IPS-18a (cell line): ENCODE results near the gene MMP21.

Experiments
- H3K27ac ChIP-seq: one replicate; pipeline ENCODE4 v1.5.1; 2013; ENCODE audit warnings: low read length
- H3K27me3 ChIP-seq: one replicate; pipeline ENCODE4 v1.6.1; 2013; ENCODE audit warnings: mild to moderate bottlenecking, low read length; ENCODE audit not compliant: control insufficient read depth, insufficient read depth
- H3K36me3 ChIP-seq: one replicate; pipeline ENCODE4 v1.6.1; 2013; ENCODE audit warnings: low read depth, low read length; ENCODE audit not compliant: control insufficient read depth
- H3K4me1 ChIP-seq: one replicate; pipeline ENCODE4 v1.6.1; 2013; ENCODE audit warnings: low read depth, low read length; ENCODE audit not compliant: control insufficient read depth
- H3K4me3 ChIP-seq: one replicate; pipeline ENCODE4 v1.5.1; 2013; ENCODE audit warnings: low read length
- H3K9ac ChIP-seq: one replicate; pipeline ENCODE4 v1.6.1; 2013; ENCODE audit warnings: mild to moderate bottlenecking, low read length, moderate library complexity
- H3K9me3 ChIP-seq: one replicate; pipeline ENCODE4 v1.6.1; 2013; ENCODE audit warnings: low read depth, low read length; ENCODE audit not compliant: control insufficient read depth

Gene MMP21

DNA sequence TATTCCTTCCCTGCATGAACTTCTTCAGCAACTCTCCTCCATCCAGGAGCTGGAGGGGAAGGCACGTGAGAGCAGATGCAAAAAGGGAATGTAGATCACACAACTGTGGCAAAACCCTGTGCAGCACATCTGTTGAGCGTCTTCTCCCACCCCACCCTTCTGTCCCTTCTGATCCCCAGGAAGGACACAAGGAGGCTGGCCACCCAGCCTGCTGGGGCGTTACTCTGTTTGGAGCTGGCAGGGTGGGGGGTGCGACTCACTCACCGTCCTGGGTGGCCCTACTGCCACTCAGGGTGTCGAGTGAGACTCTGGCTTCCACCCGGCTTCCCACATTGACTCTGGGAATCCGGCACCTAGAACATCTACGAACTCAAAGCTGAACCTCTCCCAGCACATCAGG lies 10.2 kb upstream of the MMP21 start:
- Histone ChIP-seq H3K9ac (no peak overlapping the region), H3K4me1 (no peaks in the 10 kb centered on the region), H3K9me3 (no peaks in the 10 kb centered on the region), H3K36me3 (peaks cover 4% of the 10 kb centered on the region), H3K27me3 (no peaks in the 10 kb centered on the region), H3K4me3 (no peak overlapping the region), H3K27ac (no peak overlapping the region)

GRCh38 chr10:125783957-125784356 lies 8.3 kb upstream of the MMP21 start:
- H3K27me3 ChIP-seq: no peaks in the 10 kb centered on the region
- peaks cover under 1% of the 10 kb centered on the region for H3K36me3 ChIP-seq
- no peaks in the 10 kb centered on the region for H3K4me1 ChIP-seq
- no peak overlapping the region for H3K4me3 ChIP-seq
- H3K27ac ChIP-seq: no peak overlapping the region
- no peaks in the 10 kb centered on the region for H3K9me3 ChIP-seq
- no peak overlapping the region for H3K9ac ChIP-seq

- Histone ChIP-seq H3K27ac (no peak overlapping the region), H3K36me3 (no peaks in the 10 kb centered on the region), H3K9me3 (no peaks in the 10 kb centered on the region), H3K4me1 (no peaks in the 10 kb centered on the region), H3K4me3 (no peak overlapping the region), H3K9ac (no peak overlapping the region), H3K27me3 (no peaks in the 10 kb centered on the region)
These were observed 7.8 kb upstream of the MMP21 start for GRCh38 chr10:125783408-125783807.

GRCh38 chr10:125782616-125783015 lies 7.0 kb upstream of the MMP21 start:
- Histone ChIP-seq H3K27ac (no peak overlapping the region), H3K4me1 (no peaks in the 10 kb centered on the region), H3K27me3 (no peaks in the 10 kb centered on the region)

GRCh38 chr10:125782054-125782453 lies 6.4 kb upstream of the MMP21 start:
- Histone ChIP-seq H3K4me1 (no peaks in the 10 kb centered on the region), H3K4me3 (no peak overlapping the region), H3K9me3 (no peaks in the 10 kb centered on the region), H3K27ac (no peak overlapping the region), H3K27me3 (no peaks in the 10 kb centered on the region), H3K36me3 (no peaks in the 10 kb centered on the region), H3K9ac (no peak overlapping the region)

More at GRCh38 chr10:125782616-125783015, 7.0 kb upstream of the MMP21 start:
- Histone ChIP-seq H3K9me3 (no peaks in the 10 kb centered on the region), H3K9ac (no peak overlapping the region), H3K36me3 (no peaks in the 10 kb centered on the region), H3K4me3 (no peak overlapping the region)

GRCh38 chr10:125781374-125781773 lies 5.8 kb upstream of the MMP21 start:
- H3K4me3 ChIP-seq: no peak overlapping the region
- no peaks in the 10 kb centered on the region for H3K9me3 ChIP-seq
- no peaks in the 10 kb centered on the region for H3K27me3 ChIP-seq

DNA sequence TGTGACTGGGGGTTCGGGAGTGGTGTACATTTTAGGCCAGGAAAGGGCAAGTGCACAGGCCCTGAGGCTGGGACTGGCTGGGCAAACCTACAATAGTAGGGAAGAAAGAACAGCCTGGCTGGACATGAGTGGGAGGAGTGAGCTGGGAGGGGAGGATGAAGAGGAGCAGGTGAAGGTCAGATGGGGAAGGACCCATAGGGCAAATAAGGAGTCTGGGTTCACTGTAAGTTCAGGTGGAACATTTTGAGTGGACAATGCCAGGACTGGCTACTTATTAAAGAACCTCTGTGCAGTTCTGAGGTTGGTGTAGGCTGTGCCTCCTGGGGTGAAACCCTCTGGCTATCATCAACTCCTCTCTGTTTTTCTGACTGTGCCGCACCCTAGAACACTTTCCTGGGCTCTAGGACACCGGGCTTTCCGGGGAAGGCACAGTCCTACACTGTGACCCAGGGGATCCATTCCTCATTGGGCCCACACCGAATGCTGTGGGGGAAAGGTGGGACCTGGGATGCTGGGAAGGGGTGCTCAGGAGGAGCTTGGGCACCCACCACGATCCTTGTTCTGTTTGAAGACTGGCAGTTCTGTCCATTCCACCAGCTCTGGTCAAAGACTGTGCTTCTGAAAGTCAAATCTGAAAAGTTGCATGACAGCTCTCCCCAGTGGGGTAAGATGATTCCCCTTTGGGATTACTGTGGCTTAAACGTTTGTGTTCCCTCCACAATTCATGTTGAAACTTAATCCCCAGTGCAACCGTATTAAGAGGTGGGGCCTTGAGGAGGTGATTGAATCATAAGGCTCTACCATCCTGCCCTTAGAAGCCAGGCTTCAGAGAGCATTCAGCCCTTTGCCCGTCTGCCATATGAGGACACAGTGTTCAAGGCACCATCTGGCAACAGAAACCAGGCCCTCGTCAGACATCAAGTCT lies 4.0 kb upstream of the MMP21 start:
- no peaks in the 10 kb centered on the region for H3K36me3 ChIP-seq
- H3K27ac ChIP-seq: no peak overlapping the region
- no peak overlapping the region for H3K4me3 ChIP-seq
- no peaks in the 10 kb centered on the region for H3K4me1 ChIP-seq
- H3K27me3 ChIP-seq: no peaks in the 10 kb centered on the region
- H3K9me3 ChIP-seq: no peaks in the 10 kb centered on the region
- no peak overlapping the region for H3K9ac ChIP-seq

More at GRCh38 chr10:125781374-125781773, 5.8 kb upstream of the MMP21 start:
- no peaks in the 10 kb centered on the region for H3K4me1 ChIP-seq
- H3K9ac ChIP-seq: no peak overlapping the region
- H3K36me3 ChIP-seq: no peaks in the 10 kb centered on the region
- no peak overlapping the region for H3K27ac ChIP-seq

DNA sequence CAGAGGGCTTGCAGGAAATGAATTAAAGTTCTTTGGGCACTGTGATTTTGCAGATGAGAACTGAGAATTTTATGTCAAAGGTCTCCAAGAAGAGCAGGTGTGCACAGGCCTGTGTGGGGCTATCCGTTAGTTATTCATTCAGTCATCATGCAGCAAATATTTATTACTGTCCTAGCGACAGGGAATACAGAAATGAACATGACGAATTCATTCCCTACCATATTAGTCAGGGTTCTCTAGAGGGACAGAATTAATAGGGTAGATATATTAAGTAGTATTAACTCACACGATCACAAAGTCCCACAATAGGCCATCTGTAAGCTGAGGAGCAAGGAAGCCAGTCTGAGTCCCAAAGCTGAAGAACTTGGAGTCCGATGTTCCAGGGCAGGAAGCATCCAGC lies 2.9 kb upstream of the MMP21 start:
- Histone ChIP-seq H3K27me3 (no peaks in the 10 kb centered on the region), H3K4me1 (no peaks in the 10 kb centered on the region), H3K27ac (no peak overlapping the region), H3K36me3 (no peaks in the 10 kb centered on the region), H3K4me3 (no peak overlapping the region), H3K9me3 (no peaks in the 10 kb centered on the region), H3K9ac (no peak overlapping the region)

DNA sequence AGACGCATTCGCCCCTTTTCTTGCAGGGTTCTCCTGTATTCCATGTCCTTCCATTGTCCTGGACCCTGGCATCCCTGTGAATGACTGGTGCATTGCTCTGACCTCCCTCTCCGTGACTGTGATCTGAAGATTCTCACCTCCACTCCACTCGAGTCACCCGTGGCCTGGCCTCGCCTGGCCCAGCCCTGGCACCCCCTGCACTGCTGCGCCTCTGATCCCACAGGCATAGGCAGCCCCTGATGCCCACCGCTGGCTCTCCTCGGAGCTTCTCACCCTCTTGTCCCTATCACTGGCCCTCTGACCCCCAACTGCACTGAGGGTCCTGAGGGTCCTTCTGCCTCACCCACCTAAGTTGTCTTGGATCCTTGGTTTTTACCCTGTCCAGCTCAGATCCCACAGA lies 2.2 kb upstream of the MMP21 start:
- H3K4me1 ChIP-seq: no peaks in the 10 kb centered on the region
- H3K4me3 ChIP-seq: no peak overlapping the region
- no peak overlapping the region for H3K9ac ChIP-seq
- H3K36me3 ChIP-seq: no peaks in the 10 kb centered on the region
- H3K27me3 ChIP-seq: no peaks in the 10 kb centered on the region
- no peaks in the 10 kb centered on the region for H3K9me3 ChIP-seq
- H3K27ac ChIP-seq: no peak overlapping the region

DNA sequence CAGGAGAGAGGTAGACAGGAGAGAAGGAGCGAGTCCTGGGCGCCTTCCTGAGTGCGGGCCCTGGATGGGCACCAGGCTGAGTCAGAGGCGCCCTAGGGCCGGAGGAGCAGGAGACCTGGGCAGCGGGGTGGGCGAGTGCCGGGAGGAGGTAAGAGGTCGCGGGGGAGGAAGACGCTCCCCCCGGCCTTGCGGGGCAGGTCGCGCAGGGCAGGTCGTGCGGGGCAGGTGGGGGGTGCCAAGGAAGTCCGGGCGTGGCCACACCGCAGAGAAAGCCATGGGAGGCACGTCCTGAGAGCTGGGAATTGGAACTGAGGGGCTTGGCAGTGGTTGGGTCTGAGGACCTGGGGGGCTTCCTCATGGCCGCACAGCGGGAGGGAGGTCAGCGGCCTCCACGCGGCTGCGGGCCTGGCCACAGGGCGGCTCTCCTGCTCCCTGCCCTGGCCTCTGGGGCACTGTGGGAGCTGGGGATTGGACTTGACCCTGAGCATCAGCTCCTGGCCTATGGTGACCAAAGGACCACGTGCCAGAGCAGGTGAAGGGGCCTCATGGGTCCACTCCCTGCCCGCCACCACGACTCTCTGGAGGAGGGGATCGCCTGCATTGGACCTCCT lies 935 bp downstream of the MMP21 start:
- Histone ChIP-seq H3K4me1 (no peaks in the 10 kb centered on the region), H3K4me3 (no peak overlapping the region), H3K36me3 (no peaks in the 10 kb centered on the region), H3K9me3 (no peaks in the 10 kb centered on the region), H3K27ac (no peak overlapping the region), H3K27me3 (no peaks in the 10 kb centered on the region), H3K9ac (no peak overlapping the region)

GRCh38 chr10:125773687-125774543 lies 1.7 kb downstream of the MMP21 start:
- Histone ChIP-seq H3K27ac (no peak overlapping the region), H3K4me3 (no peak overlapping the region), H3K9ac (no peak overlapping the region), H3K9me3 (no peaks in the 10 kb centered on the region), H3K27me3 (no peaks in the 10 kb centered on the region), H3K36me3 (no peaks in the 10 kb centered on the region), H3K4me1 (no peaks in the 10 kb centered on the region)
